ENCODE data around the gene TCL1B.
"Not testable (repeated sequence)": the region's sequence is repeated elsewhere in the genome, so short reads cannot be mapped to it uniquely, and the experiment has no call there.

The TCL1B gene

GRCh38 chr14:95685978-95686922, at the start of gene TCL1B:
Gene TCL1B, plus strand, starts transcription at chr14:95686426. Its CDS starts 42 bp downstream, at chr14:95686468.
- DNase-seq = no peak

- DNase-seq = no peak
Observed at GRCh38 chr14:95644981-95645380, 41.2 kb upstream of the TCL1B start.

- no peak for DNase-seq
Observed at GRCh38 chr14:95645389-95645996, 40.7 kb upstream of the TCL1B start.

- DNase-seq = no peak
Observed at GRCh38 chr14:95647926-95648325, 38.3 kb upstream of the TCL1B start.

GRCh38 chr14:95649230-95649629, 37.0 kb upstream of the TCL1B start:
- DNase-seq = no peak

- no peak for DNase-seq
Observed at GRCh38 chr14:95651028-95651427, 35.2 kb upstream of the TCL1B start.

GRCh38 chr14:95651821-95652583, 34.2 kb upstream of the TCL1B start:
- no peak for DNase-seq

- DNase-seq = no peak
Observed at GRCh38 chr14:95652690-95653089, 33.5 kb upstream of the TCL1B start.

GRCh38 chr14:95655461-95655860, 30.8 kb upstream of the TCL1B start:
- no peak for DNase-seq

GRCh38 chr14:95656634-95657033, 29.6 kb upstream of the TCL1B start:
- DNase-seq = no peak

- DNase-seq = no peak
Observed at GRCh38 chr14:95657454-95657853, 28.8 kb upstream of the TCL1B start.

- no peak for DNase-seq
Observed at GRCh38 chr14:95659293-95659989, 26.8 kb upstream of the TCL1B start.

- DNase-seq = no peak
Observed at GRCh38 chr14:95659990-95660385, 26.2 kb upstream of the TCL1B start.

- DNase-seq = no peak
Observed at GRCh38 chr14:95660651-95661515, 25.3 kb upstream of the TCL1B start.

GRCh38 chr14:95662376-95663186, 23.6 kb upstream of the TCL1B start:
- no peak for DNase-seq

- DNase-seq = no peak
Observed at GRCh38 chr14:95663226-95663797, 22.9 kb upstream of the TCL1B start.

GRCh38 chr14:95664066-95664465, 22.2 kb upstream of the TCL1B start:
- no peak for DNase-seq

- no peak for DNase-seq
Observed at GRCh38 chr14:95664546-95664945, 21.7 kb upstream of the TCL1B start.

- DNase-seq = not testable (repeated sequence)
Observed at GRCh38 chr14:95665530-95665929, 20.7 kb upstream of the TCL1B start.

GRCh38 chr14:95666450-95666849, 19.8 kb upstream of the TCL1B start:
- DNase-seq = no peak
